IPS-20b (cell line): Measurements from ENCODE around the gene RHOA.

Source experiments
- H3K27ac ChIP-seq: one replicate; pipeline ENCODE4 v1.5.1; 2013; ENCODE audit warnings: low read length
- H3K27me3 ChIP-seq: 2 replicates; pipeline ENCODE4 v1.6.1; 2013; ENCODE audit warnings: mild to moderate bottlenecking, low read length, inconsistent platforms; ENCODE audit not compliant: insufficient read depth
- H3K36me3 ChIP-seq: 2 replicates; pipeline ENCODE4 v1.6.1; 2013; ENCODE audit warnings: low read depth, mild to moderate bottlenecking, inconsistent platforms, low read length, moderate library complexity; ENCODE audit not compliant: insufficient read depth
- H3K4me1 ChIP-seq: 2 replicates; pipeline ENCODE4 v1.6.1; 2013; ENCODE audit warnings: mild to moderate bottlenecking, control low read depth, inconsistent platforms, low read length, moderate library complexity; ENCODE audit not compliant: insufficient read depth
- H3K4me3 ChIP-seq: 2 replicates; pipeline ENCODE4 v1.5.1; 2013; ENCODE audit warnings: mild to moderate bottlenecking, low read length, inconsistent platforms
- H3K9ac ChIP-seq: 2 replicates; pipeline ENCODE4 v1.6.1; 2013; ENCODE audit warnings: low read depth, mild to moderate bottlenecking, inconsistent platforms, low read length, moderate library complexity
- H3K9me3 ChIP-seq: 2 replicates; pipeline ENCODE4 v1.6.1; 2013; ENCODE audit warnings: mild to moderate bottlenecking, low read depth, low read length, inconsistent platforms; ENCODE audit not compliant: insufficient read depth

The RHOA gene

GRCh38 chr3:49387721-49388120, 24.1 kb downstream of the RHOA start:
- no peaks in the 10 kb centered on the region for H3K27me3 ChIP-seq
- no peak overlapping the region for H3K4me3 ChIP-seq
- no peaks in the 10 kb centered on the region for H3K9me3 ChIP-seq
- H3K9ac ChIP-seq: no peak overlapping the region
- no peaks in the 10 kb centered on the region for H3K4me1 ChIP-seq
- H3K27ac ChIP-seq: no peak overlapping the region
- H3K36me3 ChIP-seq: no peaks in the 10 kb centered on the region

- H3K9ac ChIP-seq: no peak overlapping the region
- H3K36me3 ChIP-seq: no peaks in the 10 kb centered on the region
- H3K27me3 ChIP-seq: no peaks in the 10 kb centered on the region
- H3K9me3 ChIP-seq: no peaks in the 10 kb centered on the region
- no peaks in the 10 kb centered on the region for H3K4me1 ChIP-seq
- no peak overlapping the region for H3K27ac ChIP-seq
- no peak overlapping the region for H3K4me3 ChIP-seq
Measured at GRCh38 chr3:49386056-49386756, 25.6 kb downstream of the RHOA start.

GRCh38 chr3:49385617-49386016, 26.2 kb downstream of the RHOA start:
- no peaks in the 10 kb centered on the region for H3K9me3 ChIP-seq
- H3K27ac ChIP-seq: no peak overlapping the region
- no peaks in the 10 kb centered on the region for H3K4me1 ChIP-seq
- H3K27me3 ChIP-seq: no peaks in the 10 kb centered on the region
- H3K9ac ChIP-seq: no peak overlapping the region
- no peaks in the 10 kb centered on the region for H3K36me3 ChIP-seq
- no peak overlapping the region for H3K4me3 ChIP-seq

DNA sequence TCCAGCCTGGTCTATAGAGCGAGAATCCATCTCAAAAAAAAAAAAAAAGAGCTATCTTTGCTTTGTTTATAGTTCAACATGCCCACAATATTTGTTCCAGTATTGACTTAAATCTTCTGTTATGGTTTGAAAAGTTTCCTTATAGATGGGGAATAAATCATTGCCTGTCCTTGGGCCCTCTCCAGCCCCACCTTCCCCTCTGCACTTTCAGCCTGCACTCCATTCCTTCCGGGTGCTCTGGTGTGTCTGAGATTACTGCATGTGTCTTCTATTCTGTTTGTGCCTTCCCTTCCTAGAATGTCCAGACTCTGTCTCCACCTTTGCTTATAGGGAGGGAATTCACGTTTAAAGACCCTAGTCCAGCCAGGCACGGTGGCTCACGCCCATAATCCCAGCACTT, 28.4 kb downstream of the RHOA start:
- Histone ChIP-seq H3K9ac (no peak overlapping the region), H3K36me3 (no peaks in the 10 kb centered on the region), H3K9me3 (no peaks in the 10 kb centered on the region), H3K4me3 (no peak overlapping the region), H3K4me1 (no peaks in the 10 kb centered on the region), H3K27ac (no peak overlapping the region), H3K27me3 (no peaks in the 10 kb centered on the region)

GRCh38 chr3:49378249-49378895, 33.4 kb downstream of the RHOA start:
- Histone ChIP-seq H3K27me3 (no peaks in the 10 kb centered on the region), H3K9ac (no peak overlapping the region), H3K27ac (no peak overlapping the region), H3K9me3 (no peaks in the 10 kb centered on the region), H3K4me1 (no peaks in the 10 kb centered on the region), H3K4me3 (no peak overlapping the region), H3K36me3 (peaks cover 25% of the 10 kb centered on the region)

GRCh38 chr3:49377483-49377882, 34.3 kb downstream of the RHOA start:
- H3K36me3 ChIP-seq: peaks cover 33% of the 10 kb centered on the region
- H3K4me1 ChIP-seq: no peaks in the 10 kb centered on the region
- H3K9ac ChIP-seq: no peak overlapping the region
- H3K4me3 ChIP-seq: no peak overlapping the region
- no peaks in the 10 kb centered on the region for H3K27me3 ChIP-seq
- H3K9me3 ChIP-seq: no peaks in the 10 kb centered on the region
- no peak overlapping the region for H3K27ac ChIP-seq

DNA sequence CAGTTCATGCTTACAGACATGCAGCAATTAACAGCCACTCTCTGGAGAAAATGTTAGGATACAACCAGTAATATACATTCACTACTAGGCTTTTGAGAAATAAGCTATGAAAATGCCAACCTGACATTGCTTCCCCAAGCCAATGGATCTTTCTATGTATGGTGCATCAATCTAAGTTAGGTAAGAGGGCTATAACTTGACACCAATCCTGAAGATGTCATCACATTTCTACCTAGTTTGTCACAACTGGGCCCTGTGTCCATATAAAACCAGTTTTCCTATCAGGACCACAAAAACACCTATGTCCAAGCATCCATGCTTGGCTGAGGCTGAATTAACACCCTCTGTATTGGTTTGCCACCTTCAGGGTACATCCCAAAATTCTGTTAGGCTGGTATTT, 39.8 kb downstream of the RHOA start:
- Histone ChIP-seq H3K27ac (no peak overlapping the region), H3K4me3 (no peak overlapping the region), H3K4me1 (no peaks in the 10 kb centered on the region), H3K27me3 (no peaks in the 10 kb centered on the region), H3K9me3 (no peaks in the 10 kb centered on the region), H3K9ac (no peak overlapping the region), H3K36me3 (peaks cover 68% of the 10 kb centered on the region)

GRCh38 chr3:49370585-49371290, 41.0 kb downstream of the RHOA start:
- Histone ChIP-seq H3K4me3 (no peak overlapping the region), H3K36me3 (peaks cover 79% of the 10 kb centered on the region), H3K9me3 (no peaks in the 10 kb centered on the region), H3K4me1 (no peaks in the 10 kb centered on the region), H3K9ac (no peak overlapping the region), H3K27me3 (no peaks in the 10 kb centered on the region), H3K27ac (no peak overlapping the region)

DNA sequence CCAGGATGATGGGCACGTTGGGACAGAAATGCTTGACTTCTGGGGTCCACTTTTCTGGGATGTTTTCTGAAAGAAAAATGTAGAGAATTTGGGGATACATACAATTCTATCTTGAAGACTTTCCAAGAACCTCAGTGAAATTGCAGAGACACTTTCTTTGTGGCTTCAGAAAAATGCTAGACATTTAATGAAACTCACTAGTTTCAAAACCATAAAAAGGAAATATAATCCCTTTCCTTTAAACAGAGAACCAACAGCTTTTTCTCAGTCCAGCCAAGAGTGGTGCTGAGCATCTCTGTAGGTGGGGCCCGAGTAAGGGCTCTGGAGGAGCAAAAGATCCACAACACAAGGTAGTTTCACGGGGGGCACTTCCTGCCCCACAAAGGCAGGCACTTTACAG, 49.2 kb downstream of the RHOA start:
- Histone ChIP-seq H3K9me3 (no peaks in the 10 kb centered on the region), H3K36me3 (peaks cover 65% of the 10 kb centered on the region), H3K27me3 (no peaks in the 10 kb centered on the region), H3K4me3 (no peak overlapping the region), H3K27ac (no peak overlapping the region), H3K4me1 (peaks cover 8% of the 10 kb centered on the region), H3K9ac (no peak overlapping the region)

GRCh38 chr3:49359623-49360022, 52.2 kb downstream of the RHOA start:
- H3K4me3 ChIP-seq: peak overlapping the region; percentile 75; the same call in 1 of the 2 replicates
- no peak overlapping the region; the same call in 1 of the 2 replicates for H3K9ac ChIP-seq
- H3K9me3 ChIP-seq: no peaks in the 10 kb centered on the region
- H3K4me1 ChIP-seq: peaks cover 8% of the 10 kb centered on the region
- H3K27ac ChIP-seq: no peak overlapping the region
- no peaks in the 10 kb centered on the region for H3K27me3 ChIP-seq
- peaks cover 61% of the 10 kb centered on the region for H3K36me3 ChIP-seq

- peak overlapping the region; percentile 75 for H3K4me3 ChIP-seq
- peak overlapping the region; percentile 99 for H3K27ac ChIP-seq
- H3K9ac ChIP-seq: peak overlapping the region; percentile 93
- peaks cover 61% of the 10 kb centered on the region for H3K36me3 ChIP-seq
- H3K4me1 ChIP-seq: peaks cover 8% of the 10 kb centered on the region
- no peaks in the 10 kb centered on the region for H3K27me3 ChIP-seq
- H3K9me3 ChIP-seq: no peaks in the 10 kb centered on the region
Measured at GRCh38 chr3:49358884-49359225, 52.9 kb downstream of the RHOA start.
